ENCODE measurements around the gene DNAJB11.

The DNAJB11 gene

DNA sequence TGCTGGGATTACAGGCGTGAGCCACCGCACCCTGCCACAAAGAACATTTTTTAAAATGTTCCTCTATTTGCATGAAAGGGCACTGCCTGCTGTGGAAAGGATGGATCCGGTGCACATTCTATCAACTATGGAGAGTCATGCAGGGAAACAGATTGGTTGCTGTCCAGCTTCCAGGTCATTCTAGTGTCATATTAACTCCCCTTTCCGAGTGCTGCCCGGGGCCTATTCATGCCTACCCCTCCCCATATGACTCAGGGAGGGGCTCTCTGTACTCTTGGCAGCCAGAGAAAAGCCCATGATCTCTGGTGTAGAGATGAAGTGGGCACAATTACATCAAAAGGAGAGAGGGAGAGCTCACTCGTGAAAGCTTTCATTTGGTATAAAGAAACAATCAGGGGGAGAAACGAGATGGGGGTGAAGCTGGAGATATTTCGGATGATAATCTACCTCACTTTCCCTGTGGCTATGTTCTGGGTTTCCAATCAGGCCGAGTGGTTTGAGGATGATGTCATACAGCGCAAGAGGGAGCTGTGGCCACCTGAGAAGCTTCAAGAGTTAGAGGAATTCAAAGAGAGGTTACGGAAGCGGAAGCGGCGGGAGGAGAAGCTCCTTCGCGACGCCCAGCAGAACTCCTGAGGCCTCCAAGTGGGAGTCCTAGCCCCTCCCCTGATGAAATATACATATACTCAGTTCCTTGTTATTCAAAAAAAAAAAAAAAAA, 26.2 kb downstream of the DNAJB11 start:
- DNase-seq (ENCODE audit: low spot score), result no peak

DNA sequence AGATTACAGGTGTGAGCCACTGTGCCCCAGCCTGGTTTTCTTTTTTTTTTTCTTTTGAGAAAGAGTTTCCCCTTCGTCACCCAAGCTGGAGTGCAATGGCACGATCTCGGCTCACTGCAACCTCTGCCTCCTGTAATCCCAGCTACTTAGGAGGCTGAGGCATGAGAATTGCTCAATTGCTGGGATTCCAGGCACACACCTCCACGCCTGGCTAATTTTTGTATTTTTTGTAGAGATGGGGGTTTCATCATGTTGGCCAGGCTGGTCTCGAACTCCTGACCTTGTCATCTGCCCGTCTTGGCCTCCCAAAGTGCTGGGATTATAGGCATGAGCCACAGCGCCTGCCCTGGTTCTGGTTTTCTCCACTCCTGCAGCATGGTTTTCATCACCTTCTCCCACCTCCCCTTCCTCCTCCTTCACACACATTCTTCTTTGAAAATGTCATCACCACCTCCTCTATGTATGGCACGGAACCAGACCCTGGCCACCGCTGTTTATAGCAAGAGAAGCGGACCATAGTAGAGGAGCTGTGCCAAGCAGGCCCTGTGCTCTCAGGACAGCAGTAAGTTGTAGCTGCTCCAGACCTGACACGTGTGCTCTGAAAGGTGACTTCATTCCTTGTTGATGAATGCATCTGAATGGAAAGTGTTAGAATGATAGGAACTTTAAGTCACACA, 27.7 kb downstream of the DNAJB11 start:
- DNase-seq (ENCODE audit: low spot score), result peak; percentile 40

DNA sequence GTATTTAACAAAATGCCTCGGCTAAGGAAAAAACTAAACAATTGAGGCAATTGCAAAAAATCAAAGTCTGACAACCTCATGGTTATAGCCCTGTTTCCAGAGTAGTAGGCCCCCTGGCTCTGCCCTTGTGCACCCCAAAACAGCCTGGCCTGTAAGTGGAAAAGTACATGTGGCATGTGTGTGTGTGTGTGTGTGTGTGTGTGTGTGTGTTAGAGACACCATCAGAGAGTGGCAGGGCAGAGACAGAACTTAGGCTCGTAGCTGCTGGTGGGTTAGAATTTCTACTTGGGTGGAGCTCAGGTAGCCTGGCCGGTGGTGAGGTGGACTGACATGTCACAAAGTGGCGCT, 28.2 kb downstream of the DNAJB11 start:
- no peak for DNase-seq (ENCODE audit: low spot score)

DNA sequence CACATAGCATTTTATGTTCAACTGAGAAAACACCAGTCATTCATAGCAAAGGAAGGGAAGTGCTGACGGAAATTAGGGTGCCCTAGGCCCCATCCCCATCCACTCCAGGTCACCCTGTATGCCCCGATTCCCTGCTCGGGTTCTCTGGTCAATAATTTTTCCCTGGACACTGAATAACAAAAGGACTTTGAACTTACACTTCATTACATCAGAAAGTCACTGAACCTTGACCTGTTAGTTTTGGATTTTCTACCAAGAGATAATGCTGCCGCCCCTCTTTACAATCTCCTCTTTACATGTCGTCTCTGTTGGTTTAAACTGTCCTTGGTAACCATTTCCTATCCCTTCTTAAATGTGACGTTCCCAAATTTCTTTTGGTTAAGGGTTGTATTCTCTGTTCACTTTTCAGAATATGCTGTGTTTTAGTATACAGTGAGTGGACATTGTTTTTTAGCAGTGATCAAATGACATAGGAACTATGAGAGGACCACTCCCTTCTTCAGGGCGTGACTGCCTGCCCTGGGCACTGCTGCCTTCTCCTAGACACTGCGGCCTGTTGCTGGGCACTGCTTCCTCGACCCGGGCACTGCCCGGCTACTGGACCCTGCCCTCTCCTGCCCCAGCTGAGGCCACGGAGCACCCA, 28.7 kb downstream of the DNAJB11 start:
- DNase-seq (ENCODE audit: low spot score), result no peak

DNA sequence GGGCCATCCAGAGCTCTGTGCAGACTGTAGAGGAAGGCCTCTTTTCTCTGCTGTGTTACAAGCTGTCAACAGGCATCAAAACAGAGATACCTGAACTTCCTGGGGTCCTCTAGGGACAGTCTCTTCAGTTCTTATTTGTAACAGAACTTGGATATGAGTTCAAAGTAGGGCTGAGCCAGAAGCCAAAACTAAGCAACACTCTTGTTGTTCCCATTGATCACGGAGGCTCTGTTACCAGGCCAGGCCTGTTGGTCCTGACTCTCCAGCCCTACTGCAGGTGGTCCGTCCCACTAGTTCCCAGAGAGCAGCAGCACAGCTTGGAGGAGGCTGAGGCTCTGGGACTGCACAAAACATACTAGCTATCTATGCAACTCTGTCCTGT, 29.3 kb downstream of the DNAJB11 start:
- DNase-seq (ENCODE audit: low spot score), result no peak

DNA sequence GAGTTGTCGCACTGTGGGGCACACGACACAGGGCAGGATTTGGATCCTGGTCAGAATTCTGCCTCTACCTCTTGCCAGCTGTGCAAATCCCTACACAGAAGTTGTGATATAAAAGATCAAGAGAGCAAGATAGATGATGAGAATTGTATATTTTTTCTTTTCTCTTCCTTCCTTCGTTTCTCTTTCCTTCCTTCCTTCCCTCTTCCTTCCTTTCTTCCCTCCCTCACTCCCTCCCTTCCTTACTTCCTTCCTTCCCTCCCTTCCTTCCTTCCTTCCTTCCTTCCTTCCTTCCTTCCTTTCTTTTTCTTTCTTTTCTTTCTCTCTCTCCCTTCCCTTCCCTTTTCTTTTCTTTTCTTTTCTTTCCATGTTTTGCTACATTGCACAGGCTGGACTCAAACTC, 30.4 kb downstream of the DNAJB11 start:
- DNase-seq (ENCODE audit: low spot score), result no peak

DNA sequence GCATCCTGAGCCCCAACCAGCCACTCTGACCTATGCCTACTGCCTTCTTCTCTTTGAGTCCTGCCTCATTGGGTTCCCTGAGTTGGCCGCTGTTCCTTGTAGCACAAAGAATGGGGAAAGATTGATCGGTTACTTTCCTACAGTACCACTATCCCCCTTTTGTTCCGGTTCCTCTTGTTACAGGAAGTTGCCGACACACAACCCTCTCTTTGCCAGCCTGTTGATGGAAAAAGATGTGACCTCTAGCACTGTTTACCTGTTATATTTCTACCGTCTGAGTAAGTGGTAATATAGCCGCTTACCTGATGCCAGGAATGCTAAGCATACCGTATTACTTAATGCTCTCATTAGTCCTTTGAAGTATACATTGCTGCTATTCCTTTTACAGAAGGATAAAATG, 32.6 kb downstream of the DNAJB11 start:
- no peak for DNase-seq (ENCODE audit: low spot score)

DNA sequence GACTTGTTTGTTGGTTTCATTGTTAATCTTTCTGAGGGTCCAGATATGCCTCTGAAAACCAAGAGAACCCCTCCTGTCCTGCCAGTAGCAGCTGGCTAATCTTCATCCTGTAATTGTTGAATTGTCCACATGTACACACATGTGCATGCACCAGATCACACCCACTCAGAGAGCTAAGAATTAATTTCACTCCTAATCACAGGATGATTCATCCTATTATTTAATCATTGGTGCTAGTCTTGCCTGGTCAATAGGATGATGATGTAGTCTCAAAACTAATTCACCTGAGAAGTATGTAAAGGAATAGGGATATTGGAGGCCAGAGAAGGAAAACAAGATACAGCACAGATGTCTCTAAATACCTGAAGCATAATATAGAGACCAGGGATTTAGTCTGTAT, 34.6 kb downstream of the DNAJB11 start:
- DNase-seq (ENCODE audit: low spot score), result no peak

DNA sequence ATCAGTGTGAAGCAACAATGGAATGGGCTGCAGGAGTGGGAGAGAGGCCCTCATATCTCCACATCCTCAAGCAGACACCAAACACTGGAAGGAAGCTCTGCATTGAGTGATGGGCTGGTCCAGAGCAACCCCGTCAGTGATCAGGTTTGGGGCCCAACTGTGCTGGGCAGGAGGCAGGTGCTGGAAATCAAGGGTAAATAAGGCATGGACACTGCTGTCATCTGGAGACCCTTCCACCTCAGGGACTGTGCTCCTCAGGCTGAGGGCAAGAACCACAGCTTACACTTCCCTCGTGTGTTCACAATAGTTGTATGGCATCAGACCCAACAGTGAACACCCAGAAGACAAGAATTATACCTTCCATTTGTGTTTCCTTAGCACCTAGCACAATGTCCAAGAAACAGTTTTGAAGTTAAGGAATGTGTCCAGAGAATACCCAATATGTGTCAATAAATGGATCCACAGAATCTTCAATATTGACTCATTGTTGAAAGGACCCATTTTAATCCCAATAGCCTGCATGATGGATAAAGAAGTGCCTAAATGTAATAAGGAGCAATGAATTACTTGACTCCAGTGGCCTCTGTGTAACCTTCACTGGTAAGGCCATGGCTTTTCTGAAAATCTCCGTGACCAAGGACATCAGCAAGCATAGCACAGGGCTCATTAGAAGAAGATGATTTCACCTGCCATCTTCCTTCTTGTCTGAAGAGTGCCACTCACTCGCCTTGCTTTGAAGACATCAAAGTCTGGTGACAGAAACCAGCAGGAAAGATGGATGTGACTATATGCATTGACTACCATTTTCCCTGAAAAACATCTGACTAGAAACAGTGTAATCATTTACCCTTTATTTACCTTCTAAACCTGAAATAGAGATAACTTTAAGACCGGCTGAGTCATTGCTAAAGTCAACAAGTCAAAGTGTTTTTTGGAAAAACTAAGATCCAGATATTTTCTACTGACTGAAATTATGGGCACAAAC, 35.3 kb downstream of the DNAJB11 start:
- no peak for DNase-seq (ENCODE audit: low spot score)

DNA sequence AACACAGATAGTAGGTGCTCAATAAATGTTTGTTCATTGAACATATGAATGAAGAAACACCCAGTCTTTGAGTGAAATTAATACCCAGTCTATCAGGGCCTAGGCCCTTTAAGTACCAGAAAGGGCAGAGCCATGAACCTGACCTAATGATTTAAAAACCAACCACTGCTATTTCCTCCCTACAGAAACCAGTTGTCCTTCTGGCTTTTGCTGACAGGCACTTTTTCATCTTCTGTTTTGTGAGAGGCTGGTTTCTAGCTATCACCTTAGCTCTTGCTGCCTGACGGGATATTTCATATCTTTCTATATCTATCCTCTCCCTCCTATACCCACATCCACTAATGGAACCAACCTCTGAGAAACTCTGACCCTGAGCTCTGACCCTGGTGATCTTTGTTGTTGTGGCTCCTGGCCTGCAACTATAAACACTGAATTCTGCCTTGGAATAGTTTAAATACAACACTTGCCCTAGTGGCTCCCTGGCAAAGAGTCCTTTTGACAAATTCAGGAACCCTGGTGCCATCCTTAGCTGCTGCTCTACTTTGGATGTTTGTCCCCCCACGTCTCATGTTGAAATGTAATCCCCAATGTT, 38.2 kb downstream of the DNAJB11 start:
- DNase-seq (ENCODE audit: low spot score), result no peak

DNA sequence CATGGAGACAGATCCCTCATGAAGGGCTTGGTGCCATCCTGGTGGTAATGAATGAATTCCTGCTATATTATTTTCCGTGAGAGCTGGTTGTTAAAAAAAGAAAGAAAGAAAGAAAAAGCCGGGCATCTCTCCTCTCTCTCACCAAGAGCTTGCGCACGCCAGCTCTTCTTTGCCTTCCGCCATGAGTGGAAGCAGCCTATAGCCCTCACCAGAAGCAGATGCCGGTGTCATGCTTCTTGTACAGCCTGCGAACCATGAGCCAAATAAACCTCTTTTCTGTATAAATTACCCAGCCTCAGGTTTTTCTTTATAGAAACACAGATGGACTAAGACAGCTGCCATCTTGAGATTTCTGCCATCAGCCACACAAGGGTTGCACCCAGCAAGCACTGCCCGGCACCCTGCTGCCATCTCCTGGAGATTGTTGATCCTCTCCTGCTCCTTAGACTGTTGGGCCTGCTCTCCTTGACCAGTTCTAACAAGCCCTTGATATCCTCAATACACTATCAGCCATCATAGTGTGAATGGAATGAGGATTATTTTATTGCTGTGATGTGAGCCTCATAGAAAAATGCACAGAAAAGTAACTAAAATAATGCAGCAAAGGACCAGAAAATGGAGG, 38.8 kb downstream of the DNAJB11 start:
- DNase-seq (ENCODE audit: low spot score), result peak; percentile 20

DNA sequence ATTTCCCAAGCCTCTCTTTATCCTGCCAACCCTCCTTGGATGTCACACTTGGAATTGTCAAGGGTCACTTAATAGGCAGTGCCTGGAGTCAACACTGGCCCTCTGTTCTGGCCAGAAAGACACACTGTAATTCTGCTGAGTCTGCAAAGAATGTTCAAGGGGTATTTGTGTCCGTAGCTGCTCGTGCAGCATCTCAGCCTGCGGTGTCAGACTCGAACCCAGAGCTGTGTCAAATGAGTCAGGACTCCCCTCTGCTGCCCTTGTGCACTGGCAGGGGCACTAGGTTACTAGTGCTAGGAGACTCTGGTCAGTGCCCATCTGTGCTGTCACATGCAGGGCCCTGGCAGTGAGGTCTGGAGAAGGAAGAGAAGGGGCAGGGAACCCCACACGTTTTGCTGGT, 41.5 kb downstream of the DNAJB11 start:
- DNase-seq (ENCODE audit: low spot score), result no peak

DNA sequence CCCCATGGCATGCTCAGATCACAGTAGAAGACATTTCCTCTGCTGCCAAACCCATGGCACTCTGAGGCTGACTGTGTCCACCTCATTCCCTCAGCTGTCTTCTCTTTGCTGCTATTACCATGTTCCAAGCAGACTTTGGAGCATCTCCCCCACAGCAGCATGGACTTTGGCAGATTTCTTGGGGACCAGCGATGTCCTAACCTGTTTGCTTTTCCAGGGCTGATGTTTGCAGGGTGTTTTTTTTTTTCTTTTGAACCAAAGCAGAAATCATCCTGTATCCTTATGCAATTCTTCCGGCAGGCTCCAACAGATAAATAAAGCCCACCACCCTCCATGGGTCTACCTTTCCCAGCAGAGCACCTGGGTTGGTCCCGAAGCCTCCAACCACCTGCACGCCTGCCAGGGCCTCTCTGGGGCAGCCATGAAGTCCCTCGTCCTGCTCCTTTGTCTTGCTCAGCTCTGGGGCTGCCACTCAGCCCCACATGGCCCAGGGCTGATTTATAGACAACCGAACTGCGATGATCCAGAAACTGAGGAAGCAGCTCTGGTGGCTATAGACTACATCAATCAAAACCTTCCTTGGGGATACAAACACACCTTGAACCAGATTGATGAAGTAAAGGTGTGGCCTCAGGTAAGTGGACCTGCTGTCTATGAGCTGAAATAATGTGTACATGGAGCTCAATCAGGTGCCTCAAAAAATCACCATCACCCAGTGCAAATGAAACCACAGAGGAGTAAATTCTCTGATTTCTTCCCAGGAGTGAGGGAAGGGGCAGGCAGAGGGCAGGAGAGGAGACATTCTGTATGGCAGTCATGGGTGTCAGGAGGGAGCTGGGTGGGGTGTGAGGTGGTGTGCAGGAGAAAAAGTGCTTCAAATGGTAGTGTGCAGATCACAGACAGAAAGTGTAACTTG, 42.5 kb downstream of the DNAJB11 start, which contains the start of gene AHSG:
Gene AHSG, plus strand, starts transcription at position 340 of the 916 bp plus-strand sequence. Its CDS starts 82 bp downstream, at position 422.
- DNase-seq (ENCODE audit: low spot score), result no peak

DNA sequence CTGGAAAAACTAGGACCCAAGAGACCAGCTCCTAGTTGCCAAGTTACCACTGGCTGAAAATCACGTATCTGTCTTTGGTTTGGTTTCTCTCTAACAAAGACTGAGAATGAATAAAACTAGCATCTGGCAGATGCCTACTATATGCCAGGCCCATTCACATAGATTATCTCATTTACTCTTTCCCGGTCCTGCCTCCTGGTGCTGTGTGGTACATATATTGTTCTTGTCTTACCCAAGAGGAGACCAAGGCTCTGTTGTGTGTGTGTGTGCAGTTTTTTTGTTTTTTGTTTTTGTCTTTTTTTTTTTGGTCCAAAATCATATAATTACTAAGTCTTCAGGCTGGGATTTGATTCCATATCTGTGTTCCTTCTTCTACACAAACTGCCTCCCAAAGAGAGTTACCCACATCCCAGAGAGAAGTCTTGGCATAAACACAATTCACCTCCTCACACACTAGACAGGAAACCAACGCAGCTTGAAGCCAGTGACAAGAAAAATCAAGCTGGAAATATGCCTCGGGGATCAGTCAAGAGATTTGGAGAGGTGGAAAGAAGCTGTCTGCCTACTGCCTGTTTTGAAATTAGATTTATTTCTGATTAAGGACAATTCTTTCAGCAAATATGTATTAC, 43.2 kb downstream of the DNAJB11 start:
- no peak for DNase-seq (ENCODE audit: low spot score)

DNA sequence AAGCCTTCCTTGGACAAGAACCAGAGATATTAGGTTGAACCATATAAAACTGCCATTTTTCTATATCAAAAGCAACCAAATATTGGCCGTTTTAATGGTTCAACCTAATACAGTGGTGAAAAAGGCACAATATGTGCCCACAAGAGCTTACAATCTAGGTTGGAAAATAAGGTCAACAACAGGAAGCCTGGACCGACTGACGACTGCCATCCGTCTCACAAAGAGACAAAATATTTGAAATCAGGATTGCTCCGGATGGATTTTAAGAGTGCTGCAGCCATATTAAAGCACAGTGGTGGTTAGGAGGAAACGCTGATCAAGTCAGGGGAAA, 43.7 kb downstream of the DNAJB11 start:
- no peak for DNase-seq (ENCODE audit: low spot score)

DNA sequence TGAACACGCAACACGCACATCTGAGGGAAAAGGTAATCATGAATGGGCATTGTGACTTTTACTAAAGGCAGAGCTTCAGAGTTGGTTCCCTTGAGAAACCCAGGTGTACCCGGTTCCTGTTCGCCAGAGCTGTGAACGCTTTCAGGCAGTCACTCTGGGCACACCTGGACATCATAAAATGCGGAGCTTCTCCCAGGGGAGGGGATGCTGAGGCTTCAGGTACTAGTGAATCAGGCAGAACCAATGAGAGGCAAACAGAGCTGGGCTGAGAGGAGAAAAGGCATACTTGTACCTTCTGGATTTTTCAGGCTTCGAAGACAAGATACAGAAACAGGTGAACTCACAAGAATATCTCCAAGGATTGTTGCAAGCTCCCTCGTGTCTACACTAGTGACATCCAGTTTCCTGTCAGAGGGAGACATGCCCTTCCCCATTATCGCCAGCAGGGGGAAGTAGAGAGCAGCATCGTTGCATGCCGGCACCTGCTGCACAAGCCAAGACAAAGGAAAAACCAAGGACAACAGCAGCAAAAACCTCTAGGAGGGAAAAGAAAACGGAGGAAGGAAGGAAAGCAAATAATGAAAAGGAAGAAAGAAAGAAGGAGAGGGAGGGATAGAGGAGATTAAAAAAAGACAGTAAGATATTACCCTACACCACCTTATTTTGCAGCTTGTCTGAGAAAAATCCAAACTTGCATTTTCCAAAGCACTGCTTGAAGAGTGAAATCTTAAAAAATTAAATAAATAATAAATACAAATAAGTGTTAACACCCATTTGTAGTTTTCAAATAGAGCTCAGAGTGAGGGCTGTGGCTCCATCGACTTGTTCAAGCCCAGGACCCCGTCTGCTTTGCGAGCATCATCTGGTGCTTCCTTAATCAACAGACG, 44.3 kb downstream of the DNAJB11 start:
- DNase-seq (ENCODE audit: low spot score), result peak; percentile 89

DNA sequence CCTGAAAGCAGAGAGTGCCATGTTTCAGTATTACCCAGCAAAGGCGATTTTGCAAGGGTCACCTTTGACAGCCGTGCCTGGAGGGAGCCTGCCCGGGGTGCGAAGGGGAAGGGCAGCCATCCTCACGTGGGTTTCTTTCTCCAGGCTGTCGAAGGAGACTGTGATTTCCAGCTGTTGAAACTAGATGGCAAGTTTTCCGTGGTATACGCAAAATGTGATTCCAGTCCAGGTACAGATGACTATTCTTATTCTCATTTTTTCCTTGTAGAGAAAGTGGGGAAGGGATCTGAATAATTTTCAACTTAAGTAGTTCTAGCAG, 45.7 kb downstream of the DNAJB11 start:
- DNase-seq (ENCODE audit: low spot score), result no peak

DNA sequence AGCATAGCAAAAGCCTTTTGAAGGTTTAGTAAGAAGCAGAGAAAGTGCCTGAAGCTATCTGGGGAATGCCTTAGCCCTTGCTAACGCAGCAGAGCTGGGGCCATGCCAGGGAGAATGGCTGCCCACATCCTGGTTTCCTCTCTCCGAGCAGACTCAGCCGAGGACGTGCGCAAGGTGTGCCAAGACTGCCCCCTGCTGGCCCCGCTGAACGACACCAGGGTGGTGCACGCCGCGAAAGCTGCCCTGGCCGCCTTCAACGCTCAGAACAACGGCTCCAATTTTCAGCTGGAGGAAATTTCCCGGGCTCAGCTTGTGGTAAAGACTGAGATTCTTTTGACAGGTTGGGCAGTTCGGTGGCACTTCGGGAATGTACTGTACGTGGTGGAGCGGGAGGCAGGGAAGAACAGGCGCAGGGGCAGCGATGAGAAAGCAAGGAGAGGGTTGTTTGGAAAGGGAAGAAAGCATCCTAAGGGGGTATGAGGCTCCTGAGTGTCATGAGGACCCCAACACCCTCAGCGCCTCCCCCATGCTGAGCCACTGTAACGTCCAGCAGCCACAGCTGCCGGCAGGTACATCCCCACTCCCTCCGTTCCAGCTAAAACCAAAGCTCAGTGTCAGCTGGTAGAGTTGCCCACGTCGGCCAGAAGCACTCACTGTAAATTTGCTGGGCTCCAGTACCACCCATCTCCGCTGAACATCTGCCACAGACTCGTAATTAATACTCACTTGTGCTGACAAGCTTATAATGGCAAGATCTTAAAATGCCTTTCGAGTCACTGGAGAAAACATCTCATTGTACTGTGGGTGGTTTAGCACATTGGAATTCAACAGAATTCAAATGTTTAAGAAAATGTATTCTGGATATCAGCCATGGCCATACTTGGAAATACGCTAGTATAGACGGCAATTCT, 46.8 kb downstream of the DNAJB11 start:
- peak; percentile 98 for DNase-seq (ENCODE audit: low spot score)

Measured in AG20443 (cell line).